ENCODE data around the gene CCDC149.

DNA sequence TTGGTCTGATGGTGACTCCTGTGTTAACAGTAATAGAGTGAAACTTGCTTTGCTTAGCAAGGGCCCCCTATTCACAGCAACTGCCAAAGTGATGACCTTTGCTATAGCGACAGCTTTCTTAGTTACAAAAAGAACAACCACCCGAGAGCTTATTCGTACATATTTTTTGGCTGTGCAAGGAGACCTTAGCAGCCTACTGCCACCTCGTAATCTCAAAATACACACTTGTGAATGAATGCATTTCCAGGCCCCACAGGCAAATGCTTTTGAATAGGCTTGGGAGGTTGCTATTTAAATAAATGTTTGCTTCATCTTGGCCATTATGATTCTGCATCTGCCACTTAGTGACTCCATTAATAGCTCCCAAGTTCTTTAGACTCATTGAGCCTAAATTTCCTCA is 47.4 kb downstream of the CCDC149 start:
- TF ChIP-seq, protein P1, sequence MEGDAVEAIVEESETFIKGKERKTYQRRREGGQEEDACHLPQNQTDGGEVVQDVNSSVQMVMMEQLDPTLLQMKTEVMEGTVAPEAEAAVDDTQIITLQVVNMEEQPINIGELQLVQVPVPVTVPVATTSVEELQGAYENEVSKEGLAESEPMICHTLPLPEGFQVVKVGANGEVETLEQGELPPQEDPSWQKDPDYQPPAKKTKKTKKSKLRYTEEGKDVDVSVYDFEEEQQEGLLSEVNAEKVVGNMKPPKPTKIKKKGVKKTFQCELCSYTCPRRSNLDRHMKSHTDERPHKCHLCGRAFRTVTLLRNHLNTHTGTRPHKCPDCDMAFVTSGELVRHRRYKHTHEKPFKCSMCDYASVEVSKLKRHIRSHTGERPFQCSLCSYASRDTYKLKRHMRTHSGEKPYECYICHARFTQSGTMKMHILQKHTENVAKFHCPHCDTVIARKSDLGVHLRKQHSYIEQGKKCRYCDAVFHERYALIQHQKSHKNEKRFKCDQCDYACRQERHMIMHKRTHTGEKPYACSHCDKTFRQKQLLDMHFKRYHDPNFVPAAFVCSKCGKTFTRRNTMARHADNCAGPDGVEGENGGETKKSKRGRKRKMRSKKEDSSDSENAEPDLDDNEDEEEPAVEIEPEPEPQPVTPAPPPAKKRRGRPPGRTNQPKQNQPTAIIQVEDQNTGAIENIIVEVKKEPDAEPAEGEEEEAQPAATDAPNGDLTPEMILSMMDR (IDR thresholded peaks at IDR 0.05 in 2 of 3, conservative IDR thresholded peaks at IDR 0.05 in 1 of 3; ENCODE audit: borderline replicate concordance in 1 of 3, insufficient read depth in 1 of 3, low read depth in 2 of 3, low read length in 2 of 3), result no peak
- TF ChIP-seq POLR2A (IDR thresholded peaks at IDR 0.05; ENCODE audit: borderline replicate concordance, extremely low read depth, insufficient read depth, insufficient read length), result no peak
- TF ChIP-seq, protein P2, sequence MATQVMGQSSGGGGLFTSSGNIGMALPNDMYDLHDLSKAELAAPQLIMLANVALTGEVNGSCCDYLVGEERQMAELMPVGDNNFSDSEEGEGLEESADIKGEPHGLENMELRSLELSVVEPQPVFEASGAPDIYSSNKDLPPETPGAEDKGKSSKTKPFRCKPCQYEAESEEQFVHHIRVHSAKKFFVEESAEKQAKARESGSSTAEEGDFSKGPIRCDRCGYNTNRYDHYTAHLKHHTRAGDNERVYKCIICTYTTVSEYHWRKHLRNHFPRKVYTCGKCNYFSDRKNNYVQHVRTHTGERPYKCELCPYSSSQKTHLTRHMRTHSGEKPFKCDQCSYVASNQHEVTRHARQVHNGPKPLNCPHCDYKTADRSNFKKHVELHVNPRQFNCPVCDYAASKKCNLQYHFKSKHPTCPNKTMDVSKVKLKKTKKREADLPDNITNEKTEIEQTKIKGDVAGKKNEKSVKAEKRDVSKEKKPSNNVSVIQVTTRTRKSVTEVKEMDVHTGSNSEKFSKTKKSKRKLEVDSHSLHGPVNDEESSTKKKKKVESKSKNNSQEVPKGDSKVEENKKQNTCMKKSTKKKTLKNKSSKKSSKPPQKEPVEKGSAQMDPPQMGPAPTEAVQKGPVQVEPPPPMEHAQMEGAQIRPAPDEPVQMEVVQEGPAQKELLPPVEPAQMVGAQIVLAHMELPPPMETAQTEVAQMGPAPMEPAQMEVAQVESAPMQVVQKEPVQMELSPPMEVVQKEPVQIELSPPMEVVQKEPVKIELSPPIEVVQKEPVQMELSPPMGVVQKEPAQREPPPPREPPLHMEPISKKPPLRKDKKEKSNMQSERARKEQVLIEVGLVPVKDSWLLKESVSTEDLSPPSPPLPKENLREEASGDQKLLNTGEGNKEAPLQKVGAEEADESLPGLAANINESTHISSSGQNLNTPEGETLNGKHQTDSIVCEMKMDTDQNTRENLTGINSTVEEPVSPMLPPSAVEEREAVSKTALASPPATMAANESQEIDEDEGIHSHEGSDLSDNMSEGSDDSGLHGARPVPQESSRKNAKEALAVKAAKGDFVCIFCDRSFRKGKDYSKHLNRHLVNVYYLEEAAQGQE (IDR thresholded peaks at IDR 0.05; ENCODE audit: low read depth), result no peak
- TF ChIP-seq SP1 (IDR thresholded peaks at IDR 0.05; ENCODE audit: low read depth), result no peak
- no peak for TF ChIP-seq YY1 (IDR thresholded peaks at IDR 0.05; ENCODE audit: extremely low read depth, insufficient replicate concordance, low read depth, low read length)
- no peak for TF ChIP-seq CBX3 (IDR thresholded peaks at IDR 0.05; ENCODE audit: low read depth)
- no peak for TF ChIP-seq JUND (IDR thresholded peaks at IDR 0.05)
- TF ChIP-seq, protein P3, sequence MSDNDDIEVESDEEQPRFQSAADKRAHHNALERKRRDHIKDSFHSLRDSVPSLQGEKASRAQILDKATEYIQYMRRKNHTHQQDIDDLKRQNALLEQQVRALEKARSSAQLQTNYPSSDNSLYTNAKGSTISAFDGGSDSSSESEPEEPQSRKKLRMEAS (IDR thresholded peaks at IDR 0.05), result no peak
- TF ChIP-seq RAD21 (IDR thresholded peaks at IDR 0.05; ENCODE audit: low read depth), result no peak
- TF ChIP-seq POLR2AphosphoS5 (IDR thresholded peaks at IDR 0.05; ENCODE audit: low read depth, low read length), result no peak
- no peak for TF ChIP-seq ZFX (IDR thresholded peaks at IDR 0.05)
- TF ChIP-seq EZH2 (IDR thresholded peaks at IDR 0.05), result no peak
- no peak for TF ChIP-seq TCF7L2 (IDR thresholded peaks at IDR 0.05; ENCODE audit: borderline replicate concordance, extremely low read depth, insufficient read depth, insufficient read length)
